ENCODE results near the gene PCDHGA4.
"Not testable (repeated sequence)": the region's sequence is repeated elsewhere in the genome, so short reads cannot be mapped to it uniquely, and the experiment has no call there.

The PCDHGA4 gene

GRCh38 chr5:141320225-141321169, 34.3 kb upstream of the PCDHGA4 start, which contains the start of gene TAF7:
TAF7 (minus strand) TSS chr5:141320784; CDS start chr5:141320044, 740 bp downstream.
- ChIA-PET CTCF (interaction anchor here (0.6 to 4.4 kb wide), 42 partner anchors 9 to 602 kb away, joined by 3 to 53 read pairs (median 4); partner anchors contain the start of genes PCDHGA1, PCDHGA10, PCDHGA11 and PCDHGA2), POLR2A (interaction anchor here (0.6 to 1.7 kb wide), 4 partner anchors 10 to 985 kb away, joined by 3 to 4 read pairs (median 4); partner anchors contain the start of genes DIAPH1 and PCDHGA1)
- peak; percentile 93 for DNase-seq (ENCODE audit: extremely low spot score)
- TF ChIP-seq, protein P1, sequence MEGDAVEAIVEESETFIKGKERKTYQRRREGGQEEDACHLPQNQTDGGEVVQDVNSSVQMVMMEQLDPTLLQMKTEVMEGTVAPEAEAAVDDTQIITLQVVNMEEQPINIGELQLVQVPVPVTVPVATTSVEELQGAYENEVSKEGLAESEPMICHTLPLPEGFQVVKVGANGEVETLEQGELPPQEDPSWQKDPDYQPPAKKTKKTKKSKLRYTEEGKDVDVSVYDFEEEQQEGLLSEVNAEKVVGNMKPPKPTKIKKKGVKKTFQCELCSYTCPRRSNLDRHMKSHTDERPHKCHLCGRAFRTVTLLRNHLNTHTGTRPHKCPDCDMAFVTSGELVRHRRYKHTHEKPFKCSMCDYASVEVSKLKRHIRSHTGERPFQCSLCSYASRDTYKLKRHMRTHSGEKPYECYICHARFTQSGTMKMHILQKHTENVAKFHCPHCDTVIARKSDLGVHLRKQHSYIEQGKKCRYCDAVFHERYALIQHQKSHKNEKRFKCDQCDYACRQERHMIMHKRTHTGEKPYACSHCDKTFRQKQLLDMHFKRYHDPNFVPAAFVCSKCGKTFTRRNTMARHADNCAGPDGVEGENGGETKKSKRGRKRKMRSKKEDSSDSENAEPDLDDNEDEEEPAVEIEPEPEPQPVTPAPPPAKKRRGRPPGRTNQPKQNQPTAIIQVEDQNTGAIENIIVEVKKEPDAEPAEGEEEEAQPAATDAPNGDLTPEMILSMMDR (IDR thresholded peaks at IDR 0.05; ENCODE audit: control extremely low read depth, extremely low read depth, low read depth, missing control alignments) = peak; percentile 95

- DNase-seq (ENCODE audit: extremely low spot score) = no peak
- POLR2A ChIA-PET = no interaction called here
- TF ChIP-seq, protein P1 (IDR thresholded peaks at IDR 0.05; ENCODE audit: control extremely low read depth, extremely low read depth, low read depth, missing control alignments) = no peak
- CTCF ChIA-PET = interaction anchor here (1.9 to 4.0 kb wide), 2 partner anchors 242 to 245 kb away, joined by 6 to 17 read pairs; no protein-coding TSS in a partner anchor
Measured at GRCh38 chr5:141322261-141322660, 32.6 kb upstream of the PCDHGA4 start.

DNA sequence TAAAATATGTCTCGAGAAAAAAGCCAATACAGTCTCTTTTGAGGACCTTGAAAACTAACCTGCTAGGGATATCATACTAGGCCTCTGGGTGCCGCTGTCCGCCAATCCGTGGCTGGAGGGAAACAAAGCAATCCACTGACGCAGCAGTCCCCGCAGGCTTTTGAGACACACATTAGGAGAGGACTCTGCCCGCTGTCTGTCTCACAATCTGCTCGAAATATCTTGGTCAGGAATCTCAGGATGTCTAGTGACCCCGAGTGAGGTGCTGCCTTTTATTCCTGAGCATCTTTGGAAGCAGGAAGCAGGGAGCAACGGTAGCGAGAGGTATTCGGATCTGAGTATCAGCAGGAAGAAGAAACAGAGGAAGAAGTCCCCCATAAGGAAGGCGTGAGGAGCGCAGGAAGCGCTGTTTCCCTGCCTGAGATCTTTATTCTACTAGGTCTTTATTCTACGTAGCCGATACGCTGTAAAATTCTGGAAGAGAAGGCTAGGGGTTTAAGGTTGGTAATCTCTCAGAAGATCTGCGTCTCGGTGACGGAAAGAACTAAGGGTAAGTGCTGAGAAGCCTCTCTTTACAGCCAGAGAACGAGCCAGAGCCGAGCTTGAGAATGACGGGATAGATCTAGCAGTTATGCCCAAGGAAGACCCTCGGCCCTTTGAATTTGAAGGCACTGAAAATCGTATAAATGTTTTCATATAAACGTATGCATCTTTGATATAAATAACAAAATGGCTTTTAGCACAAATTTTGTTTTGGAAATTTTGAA, 28.6 kb upstream of the PCDHGA4 start:
- peak; percentile 62 for DNase-seq (ENCODE audit: extremely low spot score)
- ChIA-PET POLR2A (no interaction called here), CTCF (interaction anchor here (0.7 to 4.6 kb wide), 7 partner anchors 10 to 242 kb away, joined by 3 to 14 read pairs (median 4); partner anchors contain the start of genes PCDHGA2 and PCDHGB3)
- TF ChIP-seq, protein P1 (IDR thresholded peaks at IDR 0.05; ENCODE audit: control extremely low read depth, extremely low read depth, low read depth, missing control alignments) = peak; percentile 43

DNA sequence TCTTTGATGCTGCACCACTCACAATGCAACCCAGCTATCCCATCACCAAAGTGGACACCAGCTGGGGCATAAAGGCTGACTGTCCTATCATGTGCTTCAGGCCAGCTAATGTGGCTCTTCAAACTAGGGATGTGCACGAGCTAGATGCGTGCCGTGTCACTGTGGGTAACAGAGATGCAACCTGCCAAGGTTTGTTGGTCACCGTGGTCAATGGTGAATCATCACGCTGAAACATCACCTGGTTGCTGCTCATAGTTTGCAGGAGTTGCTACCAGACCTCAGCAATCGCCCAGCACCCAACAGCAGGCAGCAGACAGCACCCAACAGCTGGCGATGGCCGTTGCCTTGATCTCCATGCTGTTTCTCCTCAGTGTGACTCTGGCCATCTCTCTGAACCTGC, 26.6 kb upstream of the PCDHGA4 start:
- CTCF ChIA-PET = interaction anchor here (0.8 to 4.4 kb wide), 8 partner anchors 9 to 236 kb away, joined by 3 to 53 read pairs (median 4); partner anchors contain the start of genes PCDHGB1, PCDHGB6 and TAF7
- DNase-seq (ENCODE audit: extremely low spot score) = no peak
- POLR2A ChIA-PET = no interaction called here
- TF ChIP-seq, protein P1 (IDR thresholded peaks at IDR 0.05; ENCODE audit: control extremely low read depth, extremely low read depth, low read depth, missing control alignments) = no peak

DNA sequence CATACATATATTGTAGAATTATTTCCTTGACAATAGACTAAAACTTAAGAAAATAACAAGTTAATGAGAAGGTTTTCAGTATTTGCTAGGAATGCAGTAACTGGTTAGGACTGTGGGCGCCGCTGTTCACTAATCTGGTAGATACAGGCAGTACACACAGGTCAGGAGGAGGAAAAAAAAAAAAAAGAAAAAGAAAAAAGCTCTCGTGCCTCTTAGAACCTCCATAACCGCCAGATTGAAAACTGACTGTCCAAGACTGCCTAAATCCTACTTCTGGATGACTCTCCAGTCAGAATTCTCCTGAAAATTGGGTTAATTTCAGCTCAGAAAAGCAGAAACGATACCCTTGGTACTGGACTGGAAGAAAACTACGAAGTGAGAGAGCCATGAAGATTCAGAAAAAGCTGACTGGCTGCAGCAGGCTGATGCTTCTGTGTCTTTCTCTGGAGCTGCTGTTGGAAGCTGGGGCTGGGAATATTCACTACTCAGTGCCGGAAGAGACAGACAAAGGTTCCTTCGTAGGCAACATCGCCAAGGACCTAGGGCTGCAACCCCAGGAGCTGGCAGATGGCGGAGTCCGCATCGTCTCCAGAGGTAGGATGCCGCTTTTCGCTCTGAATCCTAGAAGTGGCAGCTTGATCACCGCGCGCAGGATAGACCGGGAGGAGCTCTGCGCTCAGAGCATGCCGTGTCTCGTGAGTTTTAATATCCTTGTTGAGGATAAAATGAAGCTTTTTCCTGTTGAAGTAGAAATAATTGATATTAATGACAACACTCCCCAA, 24.3 kb upstream of the PCDHGA4 start, which contains the start of gene PCDHGA1:
Gene PCDHGA1 (plus strand): TSS at position 216 of the 782 bp plus-strand sequence.
- ChIA-PET POLR2A (interaction anchor here (1.1 kb wide), 1 partner anchor 11 kb away, joined by 4 read pairs; no protein-coding TSS in a partner anchor), CTCF (interaction anchor here (0.6 to 4.4 kb wide), 25 partner anchors 9 to 235 kb away, joined by 3 to 53 read pairs (median 5); partner anchors contain the start of genes PCDHB14, PCDHGA10, PCDHGA11 and PCDHGA3)
- DNase-seq (ENCODE audit: extremely low spot score) = peak; percentile 45
- TF ChIP-seq, protein P1 (IDR thresholded peaks at IDR 0.05; ENCODE audit: control extremely low read depth, extremely low read depth, low read depth, missing control alignments) = peak; percentile 73

GRCh38 chr5:141332571-141332970, 22.2 kb upstream of the PCDHGA4 start:
- POLR2A ChIA-PET = not testable (repeated sequence)
- CTCF ChIA-PET = interaction anchor here (1.7 to 3.5 kb wide), 3 partner anchors 12 to 235 kb away, joined by 5 to 20 read pairs (median 6); partner anchors contain the start of genes PCDHGA10 and TAF7

More at GRCh38 chr5:141332571-141332970, 22.2 kb upstream of the PCDHGA4 start:
- not testable (repeated sequence) for DNase-seq (ENCODE audit: extremely low spot score)
